GM23338 (cell line): ENCODE data around the gene AHCY. TPM values are rescaled to one million over a fixed set of nuclear protein-coding genes. Genes with fewer than 3 reads are reported as not detected.

ENCODE experiments used
- ATAC-seq: fragments of 200-7000 bp; cut with Tn5 transposase; 3 replicates; pipeline ENCODE4 v1.9.1; 2020
- DNase-seq: peaks from one replicate; pipeline ENCODE4 v3.0.0-alpha.2; 2015; ENCODE audit warnings: low spot score
- H2AFZ ChIP-seq: fragments of 200-600 bp; sonication (generic); 2 replicates; pipeline ENCODE4 v1.8.0; 2016; ENCODE audit warnings: antibody characterized with exemption, mild to moderate bottlenecking, moderate library complexity
- H3F3A ChIP-seq: fragments of 200-600 bp; sonication (generic); replicated peaks from 2 replicates; pipeline ENCODE4 v1.8.0; 2017; ENCODE audit warnings: antibody characterized with exemption, mixed run types, low read depth
- H3K27ac ChIP-seq: fragments of 200-600 bp; sonication (generic); 2 replicates; pipeline ENCODE4 v1.6.1; 2016; ENCODE audit warnings: low read depth
- H3K27me3 ChIP-seq: fragments of 200-600 bp; sonication (generic); 2 replicates; pipeline ENCODE4 v1.8.0; 2016; ENCODE audit warnings: mild to moderate bottlenecking, mixed run types, moderate library complexity; ENCODE audit not compliant: insufficient read depth
- H3K36me3 ChIP-seq: fragments of 200-600 bp; sonication (generic); 2 replicates; pipeline ENCODE4 v1.8.0; 2016; ENCODE audit warnings: mild to moderate bottlenecking; ENCODE audit not compliant: insufficient read depth
- H3K4me1 ChIP-seq: fragments of 200-600 bp; sonication (generic); 2 replicates; pipeline ENCODE4 v1.8.0; 2016; ENCODE audit warnings: mild to moderate bottlenecking, moderate library complexity; ENCODE audit not compliant: insufficient read depth
- H3K4me2 ChIP-seq: fragments of 200-600 bp; sonication (generic); 2 replicates; pipeline ENCODE4 v1.7.1; 2017; ENCODE audit warnings: mixed run types
- H3K4me3 ChIP-seq: fragments of 200-600 bp; sonication (generic); 2 replicates; pipeline ENCODE4 v1.6.1; 2016; ENCODE audit warnings: mixed run types
- H3K79me2 ChIP-seq: fragments of 200-600 bp; sonication (generic); replicated peaks from 2 replicates; pipeline ENCODE4 v1.8.0; 2017; ENCODE audit warnings: mild to moderate bottlenecking; ENCODE audit not compliant: insufficient read depth
- H3K9me2 ChIP-seq: fragments of 200-600 bp; sonication (generic); 2 replicates; pipeline ENCODE4 v1.8.0; 2017; ENCODE audit not compliant: insufficient read depth
- H4K20me1 ChIP-seq: fragments of 200-600 bp; sonication (generic); replicated peaks from 2 replicates; pipeline ENCODE4 v1.8.0; 2017; ENCODE audit warnings: mild to moderate bottlenecking; ENCODE audit not compliant: insufficient read depth
- H3K27ac Mint-ChIP-seq: 2 replicates; pipeline ENCODE4 v1.8.0; 2020; ENCODE audit warnings: inconsistent platforms, mild to moderate bottlenecking, moderate library complexity, mixed read lengths
- H3K27me3 Mint-ChIP-seq: 3 replicates; pipeline ENCODE4 v1.8.0; 2022; ENCODE audit warnings: low read depth, mild to moderate bottlenecking, moderate library complexity, mixed read lengths, inconsistent platforms; ENCODE audit not compliant: insufficient read depth, poor library complexity
- H3K36me3 Mint-ChIP-seq: 3 replicates; pipeline ENCODE4 v1.8.0; 2021; ENCODE audit warnings: low read depth, mild to moderate bottlenecking, inconsistent platforms, moderate library complexity, mixed read lengths
- H3K4me1 Mint-ChIP-seq: 3 replicates; pipeline ENCODE4 v1.8.0; 2020; ENCODE audit warnings: mild to moderate bottlenecking, inconsistent platforms, mixed read lengths
- H3K4me3 Mint-ChIP-seq: 3 replicates; pipeline ENCODE4 v1.8.0; 2021; ENCODE audit warnings: moderate library complexity, mild to moderate bottlenecking, inconsistent platforms, mixed read lengths
- H3K9me3 Mint-ChIP-seq: 3 replicates; pipeline ENCODE4 v1.8.0; 2020; ENCODE audit warnings: moderate library complexity, mild to moderate bottlenecking, inconsistent platforms, mixed read lengths
- CREB1 ChIP-seq: fragments of 250-450 bp; sonication (Bioruptor Pico); IDR thresholded peaks from 2 replicates; pipeline ENCODE4 v1.5.0; 2020; ENCODE audit warnings: low read depth, mild to moderate bottlenecking, moderate library complexity
- EZH2 ChIP-seq: fragments of 200-600 bp; sonication (generic); IDR thresholded peaks from one replicate; pipeline ENCODE4 v1.8.0; 2017; ENCODE audit warnings: antibody characterized with exemption, mild to moderate bottlenecking, low read depth; ENCODE audit not compliant: unreplicated experiment
- EZH2phosphoT487 ChIP-seq: fragments of 200-600 bp; sonication (generic); IDR thresholded peaks from one replicate; pipeline ENCODE4 v1.8.1; 2018; ENCODE audit warnings: antibody characterized with exemption; ENCODE audit not compliant: unreplicated experiment
- NANOG ChIP-seq: IDR thresholded peaks from 2 replicates; pipeline ENCODE4 v1.6.1; 2016; ENCODE audit warnings: antibody characterized with exemption, borderline replicate concordance
- POLR2AphosphoS5 ChIP-seq: IDR thresholded peaks from 2 replicates; pipeline ENCODE4 v1.6.1; 2016; ENCODE audit warnings: antibody characterized with exemption, low read depth
- ZNF114 ChIP-seq: fragments of 250-450 bp; sonication (Bioruptor Pico); IDR thresholded peaks from 2 replicates; pipeline ENCODE4 v1.5.0; 2020; ENCODE audit warnings: mild to moderate bottlenecking, moderate library complexity
- polyA plus RNA-seq: library from polyadenylated mRNA; unstranded; fragments of >200 nt; fragmentation: Nextera tagmentation; extraction: Ambion mirVana; gene quantifications from 2 replicates; pipeline ENCODE4 v1.2.1, GENCODE V29; 2016
- total RNA-seq: library from RNA; depleted of rRNA; stranded (reverse); fragments of >200 nt; shearing (Covaris generic); gene quantifications from 2 replicates; pipeline ENCODE4 v1.2.3, GENCODE V29; 2014
- TF ChIP-seq, protein P1 (sequence below): IDR thresholded peaks from one replicate; pipeline ENCODE4 v1.6.1; 2018; ENCODE audit warnings: antibody characterized with exemption; ENCODE audit not compliant: unreplicated experiment
- TF ChIP-seq, protein P2 (sequence below): fragments of 250-450 bp; sonication (Bioruptor Pico); IDR thresholded peaks from 2 replicates; pipeline ENCODE4 v1.5.0; 2020; ENCODE audit warnings: mild to moderate bottlenecking, moderate library complexity
- TF ChIP-seq, protein P3 (sequence below), 2 experiments: fragments of 200-600 bp in 1 of 2; sonication (generic) in 1 of 2; conservative IDR thresholded peaks; 2 replicates each; pipeline versions ENCODE4 v1.5.1 to v1.6.1; 2016 to 2017; ENCODE audit warnings: antibody characterized with exemption in 2 of 2, low read depth in 2 of 2, mild to moderate bottlenecking in 2 of 2, moderate library complexity in 1 of 2

AHCY gene
- total and polyA plus RNA-seq, 2 experiments from 2014 or later = 138 to 423 TPM

DNA sequence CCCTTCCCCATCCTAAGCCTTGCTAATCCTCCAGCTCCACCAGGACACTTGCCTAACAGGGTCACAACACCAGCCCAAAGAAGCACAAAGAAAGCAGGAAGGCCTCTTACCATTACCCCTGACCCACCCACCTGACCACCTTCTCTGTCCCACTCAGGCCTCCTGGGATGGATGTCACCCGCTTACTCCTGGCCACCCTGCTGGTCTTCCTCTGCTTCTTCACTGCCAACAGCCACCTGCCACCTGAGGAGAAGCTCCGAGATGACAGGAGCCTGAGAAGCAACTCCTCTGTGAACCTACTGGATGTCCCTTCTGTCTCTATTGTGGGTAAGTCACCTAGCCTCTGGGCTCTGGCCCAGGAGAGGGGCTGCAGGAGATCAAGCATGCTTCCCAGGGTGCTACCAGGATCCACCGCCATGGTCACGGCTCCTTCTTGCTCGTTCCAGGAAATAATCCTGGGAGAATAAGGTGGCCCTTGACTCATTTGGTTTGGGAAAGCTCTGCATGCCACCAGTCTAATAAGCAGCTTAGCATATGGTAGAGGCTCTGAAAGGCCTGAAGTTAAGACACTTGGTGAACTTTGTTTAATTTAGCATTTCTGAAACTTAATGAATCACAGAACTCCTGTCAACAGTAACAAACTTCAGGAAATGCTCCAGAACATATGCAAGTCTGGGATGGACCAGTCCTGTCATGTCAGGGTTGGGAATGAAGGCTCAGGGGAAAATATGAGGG lies 42.8 kb downstream of the AHCY start:
- no peaks in the 10 kb centered on the region for H3K4me1 ChIP-seq
- H3K4me3 ChIP-seq = no peak overlapping the region
- no peak for ATAC-seq
- Mint-ChIP-seq H3K4me3 (no peak overlapping the region), H3K36me3 (no peaks in the 10 kb centered on the region), H3K27me3 (peaks cover 5% of the 10 kb centered on the region), H3K27ac (no peak overlapping the region), H3K9me3 (no peaks in the 10 kb centered on the region), H3K4me1 (peaks cover 14% of the 10 kb centered on the region)
- H3F3A ChIP-seq = no peaks in the 10 kb centered on the region
- H4K20me1 ChIP-seq = no peaks in the 10 kb centered on the region
- no peaks in the 10 kb centered on the region for H3K9me2 ChIP-seq
- no peaks in the 10 kb centered on the region for H3K79me2 ChIP-seq
- H3K36me3 ChIP-seq = no peaks in the 10 kb centered on the region
- H3K27me3 ChIP-seq = no peaks in the 10 kb centered on the region
- no peak overlapping the region for H3K27ac ChIP-seq
- no peak overlapping the region for H2AFZ ChIP-seq
- DNase-seq = no peak
- TF ChIP-seq ZNF114 (no peak), NANOG (no peak), EZH2 (no peak)
- TF ChIP-seq, protein P1, sequence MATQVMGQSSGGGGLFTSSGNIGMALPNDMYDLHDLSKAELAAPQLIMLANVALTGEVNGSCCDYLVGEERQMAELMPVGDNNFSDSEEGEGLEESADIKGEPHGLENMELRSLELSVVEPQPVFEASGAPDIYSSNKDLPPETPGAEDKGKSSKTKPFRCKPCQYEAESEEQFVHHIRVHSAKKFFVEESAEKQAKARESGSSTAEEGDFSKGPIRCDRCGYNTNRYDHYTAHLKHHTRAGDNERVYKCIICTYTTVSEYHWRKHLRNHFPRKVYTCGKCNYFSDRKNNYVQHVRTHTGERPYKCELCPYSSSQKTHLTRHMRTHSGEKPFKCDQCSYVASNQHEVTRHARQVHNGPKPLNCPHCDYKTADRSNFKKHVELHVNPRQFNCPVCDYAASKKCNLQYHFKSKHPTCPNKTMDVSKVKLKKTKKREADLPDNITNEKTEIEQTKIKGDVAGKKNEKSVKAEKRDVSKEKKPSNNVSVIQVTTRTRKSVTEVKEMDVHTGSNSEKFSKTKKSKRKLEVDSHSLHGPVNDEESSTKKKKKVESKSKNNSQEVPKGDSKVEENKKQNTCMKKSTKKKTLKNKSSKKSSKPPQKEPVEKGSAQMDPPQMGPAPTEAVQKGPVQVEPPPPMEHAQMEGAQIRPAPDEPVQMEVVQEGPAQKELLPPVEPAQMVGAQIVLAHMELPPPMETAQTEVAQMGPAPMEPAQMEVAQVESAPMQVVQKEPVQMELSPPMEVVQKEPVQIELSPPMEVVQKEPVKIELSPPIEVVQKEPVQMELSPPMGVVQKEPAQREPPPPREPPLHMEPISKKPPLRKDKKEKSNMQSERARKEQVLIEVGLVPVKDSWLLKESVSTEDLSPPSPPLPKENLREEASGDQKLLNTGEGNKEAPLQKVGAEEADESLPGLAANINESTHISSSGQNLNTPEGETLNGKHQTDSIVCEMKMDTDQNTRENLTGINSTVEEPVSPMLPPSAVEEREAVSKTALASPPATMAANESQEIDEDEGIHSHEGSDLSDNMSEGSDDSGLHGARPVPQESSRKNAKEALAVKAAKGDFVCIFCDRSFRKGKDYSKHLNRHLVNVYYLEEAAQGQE = no peak
- no peak overlapping the region for H3K4me2 ChIP-seq

DNA sequence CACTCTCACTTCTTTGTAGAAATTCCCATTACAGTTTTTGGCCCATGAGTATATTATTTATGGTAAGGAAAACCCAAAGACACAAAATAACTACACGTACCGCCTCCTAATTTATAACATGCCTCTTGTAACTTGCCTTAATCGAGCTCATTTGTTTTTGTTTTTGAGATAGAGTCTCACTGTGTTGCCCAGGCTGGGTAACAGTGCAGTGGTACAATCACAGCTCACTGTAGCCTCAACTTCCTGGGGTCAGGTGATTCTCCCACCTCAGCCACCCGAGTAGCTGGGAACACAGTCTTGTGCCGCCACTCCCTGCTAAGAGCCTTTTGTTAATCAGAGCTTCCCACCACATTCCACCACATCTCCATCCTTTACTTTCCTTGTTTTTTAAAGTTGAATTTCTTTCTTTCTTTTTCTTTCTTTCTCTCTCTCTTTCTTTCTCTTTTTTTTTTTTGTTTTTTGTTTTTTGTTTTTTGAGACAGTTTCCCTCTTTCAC lies 46.5 kb downstream of the AHCY start:
- Mint-ChIP-seq H3K4me1 (peaks cover 14% of the 10 kb centered on the region), H3K9me3 (no peaks in the 10 kb centered on the region), H3K27ac (no peak overlapping the region; the same call in 1 of the 2 replicates), H3K36me3 (no peaks in the 10 kb centered on the region), H3K4me3 (no peak overlapping the region), H3K27me3 (peaks cover 5% of the 10 kb centered on the region)
- no peaks in the 10 kb centered on the region for H3K36me3 ChIP-seq
- H3F3A ChIP-seq = no peaks in the 10 kb centered on the region
- H3K79me2 ChIP-seq = no peaks in the 10 kb centered on the region
- DNase-seq (peak; percentile 61), ATAC-seq (peak; percentile 79)
- H3K4me3 ChIP-seq = no peak overlapping the region
- H4K20me1 ChIP-seq = no peaks in the 10 kb centered on the region
- H2AFZ ChIP-seq = no peak overlapping the region
- no peak overlapping the region for H3K27ac ChIP-seq
- H3K4me1 ChIP-seq = no peaks in the 10 kb centered on the region
- no peaks in the 10 kb centered on the region for H3K9me2 ChIP-seq
- H3K4me2 ChIP-seq = no peak overlapping the region
- no peaks in the 10 kb centered on the region for H3K27me3 ChIP-seq
- TF ChIP-seq CREB1 (CRISPR knock-in tag) (no peak), ZNF114 (no peak), EZH2phosphoT487 (no peak), EZH2 (no peak), POLR2AphosphoS5 (no peak), NANOG (no peak)
- TF ChIP-seq, protein P2, sequence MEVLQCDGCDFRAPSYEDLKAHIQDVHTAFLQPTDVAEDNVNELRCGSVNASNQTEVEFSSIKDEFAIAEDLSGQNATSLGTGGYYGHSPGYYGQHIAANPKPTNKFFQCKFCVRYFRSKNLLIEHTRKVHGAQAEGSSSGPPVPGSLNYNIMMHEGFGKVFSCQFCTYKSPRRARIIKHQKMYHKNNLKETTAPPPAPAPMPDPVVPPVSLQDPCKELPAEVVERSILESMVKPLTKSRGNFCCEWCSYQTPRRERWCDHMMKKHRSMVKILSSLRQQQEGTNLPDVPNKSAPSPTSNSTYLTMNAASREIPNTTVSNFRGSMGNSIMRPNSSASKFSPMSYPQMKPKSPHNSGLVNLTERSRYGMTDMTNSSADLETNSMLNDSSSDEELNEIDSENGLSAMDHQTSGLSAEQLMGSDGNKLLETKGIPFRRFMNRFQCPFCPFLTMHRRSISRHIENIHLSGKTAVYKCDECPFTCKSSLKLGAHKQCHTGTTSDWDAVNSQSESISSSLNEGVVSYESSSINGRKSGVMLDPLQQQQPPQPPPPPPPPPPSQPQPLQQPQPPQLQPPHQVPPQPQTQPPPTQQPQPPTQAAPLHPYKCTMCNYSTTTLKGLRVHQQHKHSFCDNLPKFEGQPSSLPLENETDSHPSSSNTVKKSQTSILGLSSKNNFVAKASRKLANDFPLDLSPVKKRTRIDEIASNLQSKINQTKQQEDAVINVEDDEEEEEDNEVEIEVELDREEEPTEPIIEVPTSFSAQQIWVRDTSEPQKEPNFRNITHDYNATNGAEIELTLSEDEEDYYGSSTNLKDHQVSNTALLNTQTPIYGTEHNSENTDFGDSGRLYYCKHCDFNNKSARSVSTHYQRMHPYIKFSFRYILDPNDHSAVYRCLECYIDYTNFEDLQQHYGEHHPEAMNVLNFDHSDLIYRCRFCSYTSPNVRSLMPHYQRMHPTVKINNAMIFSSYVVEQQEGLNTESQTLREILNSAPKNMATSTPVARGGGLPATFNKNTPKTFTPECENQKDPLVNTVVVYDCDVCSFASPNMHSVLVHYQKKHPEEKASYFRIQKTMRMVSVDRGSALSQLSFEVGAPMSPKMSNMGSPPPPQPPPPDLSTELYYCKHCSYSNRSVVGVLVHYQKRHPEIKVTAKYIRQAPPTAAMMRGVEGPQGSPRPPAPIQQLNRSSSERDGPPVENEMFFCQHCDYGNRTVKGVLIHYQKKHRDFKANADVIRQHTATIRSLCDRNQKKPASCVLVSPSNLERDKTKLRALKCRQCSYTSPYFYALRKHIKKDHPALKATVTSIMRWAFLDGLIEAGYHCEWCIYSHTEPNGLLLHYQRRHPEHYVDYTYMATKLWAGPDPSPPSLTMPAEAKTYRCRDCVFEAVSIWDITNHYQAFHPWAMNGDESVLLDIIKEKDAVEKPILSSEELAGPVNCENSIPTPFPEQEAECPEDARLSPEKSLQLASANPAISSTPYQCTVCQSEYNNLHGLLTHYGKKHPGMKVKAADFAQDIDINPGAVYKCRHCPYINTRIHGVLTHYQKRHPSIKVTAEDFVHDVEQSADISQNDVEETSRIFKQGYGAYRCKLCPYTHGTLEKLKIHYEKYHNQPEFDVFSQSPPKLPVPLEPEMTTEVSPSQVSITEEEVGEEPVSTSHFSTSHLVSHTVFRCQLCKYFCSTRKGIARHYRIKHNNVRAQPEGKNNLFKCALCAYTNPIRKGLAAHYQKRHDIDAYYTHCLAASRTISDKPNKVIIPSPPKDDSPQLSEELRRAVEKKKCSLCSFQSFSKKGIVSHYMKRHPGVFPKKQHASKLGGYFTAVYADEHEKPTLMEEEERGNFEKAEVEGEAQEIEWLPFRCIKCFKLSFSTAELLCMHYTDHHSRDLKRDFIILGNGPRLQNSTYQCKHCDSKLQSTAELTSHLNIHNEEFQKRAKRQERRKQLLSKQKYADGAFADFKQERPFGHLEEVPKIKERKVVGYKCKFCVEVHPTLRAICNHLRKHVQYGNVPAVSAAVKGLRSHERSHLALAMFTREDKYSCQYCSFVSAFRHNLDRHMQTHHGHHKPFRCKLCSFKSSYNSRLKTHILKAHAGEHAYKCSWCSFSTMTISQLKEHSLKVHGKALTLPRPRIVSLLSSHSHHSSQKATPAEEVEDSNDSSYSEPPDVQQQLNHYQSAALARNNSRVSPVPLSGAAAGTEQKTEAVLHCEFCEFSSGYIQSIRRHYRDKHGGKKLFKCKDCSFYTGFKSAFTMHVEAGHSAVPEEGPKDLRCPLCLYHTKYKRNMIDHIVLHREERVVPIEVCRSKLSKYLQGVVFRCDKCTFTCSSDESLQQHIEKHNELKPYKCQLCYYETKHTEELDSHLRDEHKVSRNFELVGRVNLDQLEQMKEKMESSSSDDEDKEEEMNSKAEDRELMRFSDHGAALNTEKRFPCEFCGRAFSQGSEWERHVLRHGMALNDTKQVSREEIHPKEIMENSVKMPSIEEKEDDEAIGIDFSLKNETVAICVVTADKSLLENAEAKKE = no peak
- TF ChIP-seq, protein P3, sequence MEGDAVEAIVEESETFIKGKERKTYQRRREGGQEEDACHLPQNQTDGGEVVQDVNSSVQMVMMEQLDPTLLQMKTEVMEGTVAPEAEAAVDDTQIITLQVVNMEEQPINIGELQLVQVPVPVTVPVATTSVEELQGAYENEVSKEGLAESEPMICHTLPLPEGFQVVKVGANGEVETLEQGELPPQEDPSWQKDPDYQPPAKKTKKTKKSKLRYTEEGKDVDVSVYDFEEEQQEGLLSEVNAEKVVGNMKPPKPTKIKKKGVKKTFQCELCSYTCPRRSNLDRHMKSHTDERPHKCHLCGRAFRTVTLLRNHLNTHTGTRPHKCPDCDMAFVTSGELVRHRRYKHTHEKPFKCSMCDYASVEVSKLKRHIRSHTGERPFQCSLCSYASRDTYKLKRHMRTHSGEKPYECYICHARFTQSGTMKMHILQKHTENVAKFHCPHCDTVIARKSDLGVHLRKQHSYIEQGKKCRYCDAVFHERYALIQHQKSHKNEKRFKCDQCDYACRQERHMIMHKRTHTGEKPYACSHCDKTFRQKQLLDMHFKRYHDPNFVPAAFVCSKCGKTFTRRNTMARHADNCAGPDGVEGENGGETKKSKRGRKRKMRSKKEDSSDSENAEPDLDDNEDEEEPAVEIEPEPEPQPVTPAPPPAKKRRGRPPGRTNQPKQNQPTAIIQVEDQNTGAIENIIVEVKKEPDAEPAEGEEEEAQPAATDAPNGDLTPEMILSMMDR (conservative IDR thresholded peaks at IDR 0.05; ENCODE audit: low read depth in 2 of 2) = no peak
